Activated CD8-positive, alpha-beta memory T cell treated with anti-CD3 and anti-CD28 coated beads for 48 hours (primary cell): Measurements from ENCODE around the gene RGS6.
A peak's percentile ranks its signal among the peaks of the same experiment; 100 is the strongest.
"Not testable (repeated sequence)": the region's sequence is repeated elsewhere in the genome, so short reads cannot be mapped to it uniquely, and the experiment has no call there.

ENCODE experiments used
- DNase-seq, 3 experiments: peaks; one replicate each; pipeline ENCODE4 v3.0.0-alpha.2; 2020; ENCODE audit warnings: low read depth in 2 of 3, low spot score in 2 of 3

Gene RGS6

DNA sequence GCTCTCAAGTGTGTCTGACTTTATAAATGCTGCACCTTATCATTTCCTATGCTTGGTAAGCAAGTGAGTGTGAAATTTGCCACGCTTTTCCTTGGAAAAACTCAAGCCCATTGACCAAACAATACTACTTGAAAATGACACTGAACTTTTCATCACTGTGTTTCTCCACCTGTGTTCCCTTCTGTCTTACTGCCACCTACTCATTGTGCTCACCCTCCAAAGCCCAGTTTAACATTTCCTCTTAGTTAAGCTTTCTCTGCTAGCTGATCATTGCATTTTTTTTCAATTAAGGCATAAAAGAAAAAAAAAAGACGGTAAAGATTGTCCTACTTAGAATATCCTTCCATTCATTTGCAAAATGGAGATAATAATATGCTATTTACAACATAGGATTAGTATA lies 516.0 kb downstream of the RGS6 start:
- no peak for DNase-seq

- no peak for DNase-seq
Measured at GRCh38 chr14:72450473-72451044, 518.3 kb downstream of the RGS6 start.

DNA sequence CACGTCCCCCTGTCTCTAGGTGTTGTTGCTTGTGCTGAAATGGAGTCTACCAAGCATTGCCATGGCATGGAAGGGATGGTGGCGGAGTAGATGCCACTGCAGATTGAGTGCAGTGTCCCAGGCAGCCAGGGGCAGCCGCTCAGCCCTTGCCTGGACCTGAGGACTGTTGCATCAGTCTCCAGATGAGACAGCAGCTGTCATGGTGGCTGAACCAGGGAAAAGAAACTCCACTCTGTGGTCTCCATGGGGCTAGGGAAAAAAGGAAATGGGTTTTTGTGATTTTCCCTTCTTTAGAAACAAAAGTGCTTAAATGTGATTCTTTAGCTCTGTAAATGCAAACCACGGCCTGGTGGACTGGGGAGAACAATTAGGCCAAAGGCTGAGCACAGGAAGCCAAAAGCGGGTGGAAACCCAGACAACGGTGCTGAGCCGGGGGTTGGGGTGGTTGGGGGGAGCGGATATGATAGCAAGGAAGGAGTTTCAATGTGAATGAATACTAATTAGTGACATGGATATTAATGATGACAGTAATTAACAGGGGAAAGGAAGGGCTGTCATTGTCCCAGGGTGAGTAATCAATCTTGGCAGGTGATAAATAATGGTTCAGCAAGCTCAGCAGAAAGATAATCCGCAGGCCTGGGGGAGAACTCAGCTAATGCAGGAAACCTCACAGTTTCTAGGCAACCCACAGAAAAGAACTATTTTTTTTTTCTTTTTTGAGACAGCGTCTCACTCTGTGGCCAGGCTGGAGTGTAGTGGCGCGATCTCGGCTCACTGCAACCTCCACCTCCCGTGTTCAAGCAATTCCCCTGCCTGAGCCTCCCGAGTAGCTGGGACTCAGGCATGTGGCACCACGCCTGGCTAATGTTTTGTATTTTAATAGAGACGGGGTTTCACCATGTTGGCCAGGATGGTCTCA lies 519.1 kb downstream of the RGS6 start:
- DNase-seq, result peak in 1 of 3 experiments; percentile 26

DNA sequence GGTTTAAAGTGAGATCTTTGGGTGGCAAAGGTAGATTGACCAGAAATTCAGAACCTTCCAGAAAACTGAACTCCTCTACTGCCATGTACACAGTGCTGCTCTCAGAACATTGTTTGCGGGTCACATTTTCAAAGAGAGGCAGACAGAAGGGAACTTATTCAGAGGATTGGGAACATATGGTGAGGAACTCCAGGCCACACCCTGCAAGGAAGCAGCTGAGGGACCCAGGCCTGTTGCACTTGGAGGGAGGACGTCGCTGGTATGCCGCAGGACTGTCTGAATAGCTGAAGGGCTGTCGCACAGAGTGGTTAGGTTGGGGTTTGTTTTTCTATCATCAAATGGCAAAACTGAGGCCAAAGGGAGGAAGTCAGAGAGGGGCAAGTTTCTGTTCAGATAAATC lies 520.5 kb downstream of the RGS6 start:
- no peak for DNase-seq

- no peak for DNase-seq
Measured at GRCh38 chr14:72454388-72455160, 522.3 kb downstream of the RGS6 start.

- no peak for DNase-seq
Measured at GRCh38 chr14:72457641-72458040, 525.4 kb downstream of the RGS6 start.

DNA sequence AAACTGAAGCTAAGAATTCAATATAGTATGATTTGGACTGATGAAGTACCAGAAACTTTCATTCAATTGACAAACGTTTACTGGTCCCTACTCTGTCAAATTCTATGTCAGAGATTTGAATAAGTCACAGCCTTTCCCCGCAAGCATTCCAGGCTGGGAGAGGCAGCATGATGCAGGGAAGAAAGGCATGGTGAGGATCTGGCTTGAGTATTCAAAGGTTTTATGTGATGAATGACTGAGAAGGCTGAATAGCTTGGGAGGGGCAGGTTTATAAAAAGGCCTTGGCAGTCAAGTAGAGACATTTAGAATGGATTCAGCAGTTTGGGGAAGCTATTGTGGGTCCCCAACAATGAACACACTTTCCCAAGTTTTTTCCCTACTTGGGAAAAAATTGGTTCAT lies 529.8 kb downstream of the RGS6 start:
- DNase-seq, result no peak

- DNase-seq, result no peak
Measured at GRCh38 chr14:72463291-72463866, 531.1 kb downstream of the RGS6 start.

- DNase-seq, result no peak
Measured at GRCh38 chr14:72464226-72464625, 532.0 kb downstream of the RGS6 start.

DNA sequence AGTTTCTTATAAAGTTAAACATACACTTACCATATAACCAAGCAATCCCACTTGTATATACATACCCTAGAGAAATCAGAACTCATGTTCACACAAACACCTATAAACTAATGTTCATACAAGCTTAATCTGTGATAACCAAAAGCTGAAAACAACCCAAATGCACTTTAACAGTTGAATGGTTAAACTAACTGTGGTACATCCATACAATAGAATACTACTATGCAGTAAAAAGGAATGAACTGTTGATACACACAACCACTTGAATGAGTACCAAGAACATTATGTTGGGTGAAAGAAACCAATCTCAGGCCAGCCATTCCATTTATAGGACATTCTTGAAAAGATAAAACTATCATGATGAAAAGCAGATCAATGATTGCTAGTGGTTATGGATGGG lies 534.1 kb downstream of the RGS6 start:
- no peak for DNase-seq

- no peak for DNase-seq
Measured at GRCh38 chr14:72471346-72471745, 539.1 kb downstream of the RGS6 start.

GRCh38 chr14:72472845-72473244 lies 540.6 kb downstream of the RGS6 start:
- DNase-seq, result no peak

DNA sequence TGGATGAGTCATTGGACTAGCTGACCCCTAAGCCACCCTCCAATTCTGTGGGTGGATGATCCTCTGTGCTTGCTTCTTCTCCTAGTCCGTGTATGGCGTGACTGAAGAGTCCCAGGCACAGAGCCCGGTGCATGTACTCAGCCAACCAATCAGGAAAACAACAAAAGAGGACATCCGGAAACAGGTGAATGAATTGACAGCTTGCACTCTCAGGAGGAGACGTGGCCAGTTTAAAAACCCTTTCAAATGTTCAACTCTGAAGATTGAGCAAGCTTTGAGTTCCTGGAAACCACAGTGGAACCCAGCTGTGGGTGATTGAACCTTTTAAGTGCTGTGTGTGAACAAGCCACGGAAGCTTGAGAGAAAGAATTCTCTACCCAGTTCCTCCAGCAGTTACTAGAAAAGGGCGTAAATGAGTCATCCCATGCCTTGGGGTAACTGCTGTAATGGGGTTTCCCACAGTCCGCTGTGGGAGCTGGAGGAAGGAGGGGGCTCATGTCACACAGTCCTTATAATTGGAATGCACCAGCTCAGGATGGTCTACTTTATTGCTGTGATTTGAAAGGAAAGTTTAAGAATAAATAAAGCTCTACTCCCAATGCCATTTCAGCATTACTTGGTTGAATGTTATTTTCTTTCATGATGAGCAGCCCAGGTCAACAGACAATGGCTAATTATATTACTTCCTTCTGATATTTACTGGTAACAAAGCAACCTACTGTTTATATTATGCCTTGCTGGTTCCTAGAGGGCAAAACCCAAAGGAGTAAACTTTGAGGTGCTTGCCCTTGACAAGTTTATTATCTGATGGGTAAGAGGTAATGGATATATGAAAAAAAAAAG lies 544.6 kb downstream of the RGS6 start:
- DNase-seq, result peak; percentile 19 to 37 (median 35)

GRCh38 chr14:72477578-72477977 lies 545.3 kb downstream of the RGS6 start:
- DNase-seq, result not testable (repeated sequence)

DNA sequence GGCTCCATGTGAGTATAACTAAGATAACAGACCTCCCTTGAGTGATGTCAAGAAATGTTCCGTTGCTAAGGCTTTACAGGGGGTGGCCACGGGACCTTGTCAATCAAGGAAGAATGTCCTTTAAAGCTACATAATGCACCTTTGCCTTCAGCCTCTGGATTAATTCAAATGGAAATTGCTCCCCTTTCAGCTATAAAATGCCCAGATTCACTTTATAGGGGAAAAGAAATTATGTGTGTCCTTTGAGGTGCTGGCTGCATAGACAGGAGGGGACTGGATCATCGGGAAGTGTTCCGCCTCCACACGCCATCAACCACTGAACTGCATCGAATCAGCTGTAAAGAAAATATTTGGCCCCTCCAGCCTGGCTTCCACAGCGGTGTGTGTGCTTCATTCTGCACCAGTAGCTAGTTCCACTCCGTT lies 546.3 kb downstream of the RGS6 start:
- DNase-seq, result no peak

- no peak for DNase-seq
Measured at GRCh38 chr14:72479461-72479931, 547.3 kb downstream of the RGS6 start.

GRCh38 chr14:72480464-72481243 lies 548.4 kb downstream of the RGS6 start:
- DNase-seq, result no peak

DNA sequence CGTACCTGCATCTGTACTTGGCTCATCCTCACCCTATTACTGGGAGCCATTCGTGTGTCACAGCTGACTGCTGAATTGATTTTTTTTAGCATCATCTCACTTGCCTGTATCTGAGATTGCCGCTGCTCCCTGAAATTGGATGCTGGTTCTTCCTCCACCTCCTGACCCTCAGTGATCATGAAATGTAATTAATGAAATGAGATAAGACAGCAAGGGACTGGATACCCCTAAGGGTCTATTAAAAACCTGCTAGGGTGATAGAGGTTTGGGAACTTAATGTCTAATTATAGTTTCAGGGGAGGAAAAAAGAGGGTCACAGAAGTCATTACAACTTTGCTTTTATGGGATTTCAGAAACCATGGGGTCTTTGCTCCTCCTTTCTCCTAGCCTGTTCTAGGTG lies 551.1 kb downstream of the RGS6 start:
- DNase-seq, result no peak

DNA sequence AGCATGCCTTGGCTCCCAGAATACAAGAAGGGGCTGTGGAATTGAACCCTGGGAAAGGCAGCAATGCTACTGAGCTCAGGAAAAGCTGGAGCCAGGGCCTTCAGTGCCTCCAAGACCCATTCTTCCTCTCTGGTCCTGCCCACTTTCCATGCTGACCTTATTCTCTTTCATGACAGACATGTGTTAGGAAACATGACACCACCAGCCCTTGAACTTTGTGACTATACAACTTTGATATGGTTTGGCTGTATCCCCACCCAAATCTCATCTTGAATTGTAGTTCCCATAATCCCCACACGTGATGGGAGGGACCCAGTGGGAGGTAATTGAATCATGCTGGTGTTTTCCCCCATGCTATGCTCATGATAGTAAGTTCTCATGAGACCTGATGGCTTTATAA lies 553.5 kb downstream of the RGS6 start:
- DNase-seq, result no peak

DNA sequence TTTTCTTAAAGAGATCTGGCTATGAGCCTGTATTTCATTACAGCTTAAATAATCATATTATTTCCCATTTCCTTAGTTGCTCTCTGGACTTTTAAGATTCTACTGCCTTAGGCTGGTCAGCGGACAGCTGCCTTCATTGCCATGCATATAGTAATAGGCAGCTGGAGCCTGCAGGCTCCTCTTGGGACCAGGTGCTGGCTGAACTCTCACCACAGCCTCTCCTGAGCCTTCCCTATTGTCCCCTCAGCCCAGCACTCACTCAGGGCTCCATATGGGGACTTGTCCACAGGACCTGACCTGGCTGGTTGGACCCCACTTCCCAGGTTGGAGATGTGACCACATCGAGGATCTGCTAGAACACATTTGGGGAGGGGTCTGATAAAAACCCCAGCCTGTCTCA lies 556.3 kb downstream of the RGS6 start:
- DNase-seq, result no peak
